Brain microvascular endothelial cell (primary cell): ENCODE data around the gene CPVL.

Experiments used
- DNase-seq: peaks from one replicate; pipeline ENCODE4 v3.0.0-alpha.2; 2020
- H3K27ac ChIP-seq: fragments of 250-450 bp; sonication (Bioruptor Pico); 2 replicates; pipeline ENCODE4 v1.5.1; 2020; ENCODE audit warnings: mild to moderate bottlenecking, moderate library complexity
- H3K27me3 ChIP-seq: fragments of 250-450 bp; sonication (Bioruptor Pico); replicated peaks from 2 replicates; pipeline ENCODE4 v1.5.1; 2020; ENCODE audit warnings: mild to moderate bottlenecking
- H3K36me3 ChIP-seq: fragments of 250-450 bp; sonication (Bioruptor Pico); replicated peaks from 2 replicates; pipeline ENCODE4 v1.5.1; 2020; ENCODE audit warnings: mild to moderate bottlenecking
- H3K4me3 ChIP-seq: 2 replicates; pipeline ENCODE4 v1.5.1; 2011; ENCODE audit warnings: low read depth, mild to moderate bottlenecking, control low read depth, low read length, moderate library complexity
- CTCF ChIP-seq: IDR thresholded peaks from 2 replicates; pipeline ENCODE4 v1.5.1; 2011; ENCODE audit warnings: low read depth, mild to moderate bottlenecking, moderate library complexity, low read length, control low read depth, inconsistent platforms; ENCODE audit errors: missing control alignments
- in situ Hi-C: cut with HindIII; loops from 2 replicates; pipeline ENCODE4 v1.10.0; 2017; ENCODE audit warnings: low sequenced_read_pairs, low pct_ligation_motif_present

Gene CPVL

GRCh38 chr7:29161231-29161630 is 14.9 kb upstream of the CPVL start:
- H3K36me3 ChIP-seq = no peaks in the 10 kb centered on the region
- H3K4me3 ChIP-seq = no peak overlapping the region
- no peak for DNase-seq
- no peak for TF ChIP-seq CTCF
- H3K27me3 ChIP-seq = peaks cover 3% of the 10 kb centered on the region
- H3K27ac ChIP-seq = no peak overlapping the region
- in situ Hi-C loops = no loop called here

DNA sequence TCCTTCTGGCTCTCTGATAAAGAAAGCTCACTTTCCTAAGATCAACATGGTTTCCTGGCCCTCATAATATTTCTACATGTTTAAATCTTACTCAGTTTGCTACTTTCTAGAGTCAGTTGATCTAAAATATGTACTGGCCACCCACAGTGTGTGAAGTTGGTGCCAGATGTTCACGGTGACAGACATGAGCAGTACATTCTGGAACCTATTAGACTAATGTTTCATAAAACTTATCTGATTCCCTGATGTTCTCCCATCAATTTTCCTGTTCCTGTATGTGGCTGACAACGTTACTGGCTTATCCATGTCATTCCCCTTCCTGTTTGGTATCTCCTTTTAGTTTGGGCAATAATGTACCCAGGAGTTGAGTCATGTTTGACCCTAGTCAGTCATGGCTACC is 13.7 kb upstream of the CPVL start:
- peaks cover 3% of the 10 kb centered on the region for H3K27me3 ChIP-seq
- TF ChIP-seq CTCF = no peak
- DNase-seq = no peak
- in situ Hi-C loops = no loop called here
- H3K27ac ChIP-seq = no peak overlapping the region
- H3K4me3 ChIP-seq = no peak overlapping the region
- H3K36me3 ChIP-seq = no peaks in the 10 kb centered on the region

DNA sequence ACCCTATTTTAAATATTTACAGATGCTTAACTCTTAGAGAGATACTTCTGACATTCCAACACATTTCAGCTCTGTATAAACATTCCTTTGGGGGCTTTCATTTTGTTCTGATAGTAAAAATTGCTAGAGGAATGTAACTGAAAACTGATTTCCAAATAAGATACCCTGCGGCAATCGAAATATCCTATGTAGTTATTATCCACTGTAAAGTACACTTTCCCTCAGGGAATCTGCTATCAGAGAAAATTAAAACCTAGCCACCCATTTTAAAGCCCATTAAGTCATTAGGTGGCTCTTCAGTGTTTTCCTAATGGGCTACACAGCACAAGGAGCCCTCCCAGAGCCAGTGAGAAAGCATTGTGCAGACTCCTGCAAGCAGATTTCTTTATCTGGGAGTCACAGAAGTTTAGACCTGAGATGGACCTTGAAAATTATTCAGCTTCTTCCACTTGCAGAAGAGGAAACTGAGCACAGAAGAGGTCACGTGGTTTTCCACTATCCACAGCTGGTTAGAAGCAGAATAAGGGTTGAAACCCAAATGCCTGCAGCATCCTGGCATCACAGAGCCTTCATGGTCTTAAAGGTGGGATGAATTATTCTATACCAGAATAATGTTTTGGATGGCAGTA is 12.6 kb upstream of the CPVL start:
- no peak overlapping the region for H3K27ac ChIP-seq
- H3K4me3 ChIP-seq = no peak overlapping the region
- no peak for DNase-seq
- peaks cover 3% of the 10 kb centered on the region for H3K27me3 ChIP-seq
- in situ Hi-C loops = no loop called here
- no peaks in the 10 kb centered on the region for H3K36me3 ChIP-seq
- TF ChIP-seq CTCF = no peak

- peaks cover 3% of the 10 kb centered on the region for H3K27me3 ChIP-seq
- no peak overlapping the region for H3K27ac ChIP-seq
- H3K36me3 ChIP-seq = no peaks in the 10 kb centered on the region
- DNase-seq = no peak
- no peak for TF ChIP-seq CTCF
- no peak overlapping the region for H3K4me3 ChIP-seq
- in situ Hi-C loops = no loop called here
These were observed 10.6 kb upstream of the CPVL start for GRCh38 chr7:29156907-29157452.

DNA sequence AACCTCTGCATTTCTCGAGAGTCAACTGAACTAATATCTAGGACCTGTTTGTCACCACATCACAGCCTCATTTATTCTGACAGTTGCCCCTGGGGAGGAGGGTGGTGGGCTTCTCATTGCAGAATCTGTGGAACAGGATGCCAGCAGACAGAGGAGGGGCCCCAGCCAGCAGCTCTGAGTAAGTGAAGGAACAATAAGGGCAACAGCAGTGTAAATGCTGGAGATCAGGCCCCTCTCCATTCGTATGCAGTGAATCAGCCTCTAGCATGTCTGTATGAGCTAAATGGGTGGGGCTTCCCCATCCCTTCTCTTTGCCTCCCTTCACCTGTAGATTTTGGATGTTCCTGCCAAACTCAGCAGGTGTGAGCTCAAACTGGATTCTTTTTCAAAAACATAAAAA is 7.7 kb upstream of the CPVL start:
- DNase-seq = no peak
- Histone ChIP-seq H3K4me3 (no peak overlapping the region), H3K36me3 (no peaks in the 10 kb centered on the region), H3K27ac (no peak overlapping the region), H3K27me3 (peaks cover 2% of the 10 kb centered on the region)
- no peak for TF ChIP-seq CTCF
- in situ Hi-C loops = no loop called here

DNA sequence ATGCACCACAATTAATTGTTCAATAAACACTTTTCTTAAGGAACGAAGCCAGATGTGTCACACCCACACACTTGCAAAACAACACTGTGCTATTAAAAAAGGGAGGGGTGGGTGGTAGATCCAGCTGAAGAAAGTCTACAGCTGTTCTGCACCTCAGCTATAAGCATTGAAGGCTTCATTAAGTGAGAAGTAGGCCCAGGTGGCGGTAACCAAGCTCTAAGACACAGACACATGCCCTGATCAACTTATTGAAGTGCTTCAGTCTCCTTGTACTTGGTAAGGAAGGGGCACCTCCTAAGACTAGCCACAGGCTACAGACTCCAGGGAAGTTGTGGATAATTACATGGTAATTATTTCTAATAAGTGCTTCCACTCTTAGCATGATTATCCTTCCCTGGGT is 4.5 kb upstream of the CPVL start:
- Histone ChIP-seq H3K36me3 (no peaks in the 10 kb centered on the region), H3K27ac (no peak overlapping the region), H3K4me3 (no peak overlapping the region), H3K27me3 (peaks cover 15% of the 10 kb centered on the region)
- DNase-seq = no peak
- TF ChIP-seq CTCF = no peak
- in situ Hi-C loops = no loop called here
